CD4-positive, alpha-beta T cell (primary cell): Measurements from ENCODE around the gene RYR2. TPM values are rescaled to one million over a fixed set of nuclear protein-coding genes. Genes with fewer than 3 reads are reported as not detected.

Experiments
- ATAC-seq: fragments of 200-7000 bp; cut with Tn5 transposase; one replicate; pipeline ENCODE4 v1.10.0; 2022; ENCODE audit warnings: mild to moderate bottlenecking; ENCODE audit not compliant: poor library complexity
- CTCF ChIA-PET: fragments of 350-600 bp; sonication (Branson Sonifier 250); formaldehyde crosslinking; loops from one replicate; lab custom pipeline; 2021; ENCODE audit warnings: antibody characterized with exemption, inconsistent platforms; lab: Charles Lee
- POLR2A ChIA-PET: fragments of 350-600 bp; sonication (Branson Sonifier 250); formaldehyde crosslinking; loops from one replicate; lab custom pipeline; 2021; ENCODE audit warnings: antibody characterized with exemption, inconsistent platforms; lab: Charles Lee
- DNase-seq, 14 experiments: peaks; one replicate each; pipeline ENCODE4 v3.0.0-alpha.2; 2013 to 2020; ENCODE audit warnings: mixed read lengths in 2 of 14
- H3K27ac ChIP-seq, 2 donors: one replicate each; pipeline versions ENCODE4 v1.5.1 to v1.7.0; 2013; ENCODE audit warnings: low read length in 2 of 2, low read depth in 1 of 2, mild to moderate bottlenecking in 1 of 2
- H3K27me3 ChIP-seq, 2 experiments: 1 replicate in 1 of 2; 2 replicates in 1 of 2; pipeline versions ENCODE4 v1.6.1 to v1.7.0; 2013; ENCODE audit warnings: low read length in 2 of 2, control low read depth in 1 of 2, mild to moderate bottlenecking in 1 of 2, moderate library complexity in 1 of 2; ENCODE audit not compliant: insufficient read depth in 2 of 2, control insufficient read depth in 1 of 2
- H3K36me3 ChIP-seq: one replicate; pipeline ENCODE4 v1.6.1; 2013; ENCODE audit warnings: low read length, control low read depth; ENCODE audit not compliant: insufficient read depth
- H3K4me1 ChIP-seq: one replicate; pipeline ENCODE4 v1.6.1; 2013; ENCODE audit warnings: low read length, control low read depth; ENCODE audit not compliant: insufficient read depth
- H3K4me3 ChIP-seq: one replicate; pipeline ENCODE4 v1.5.1; 2013; ENCODE audit warnings: mild to moderate bottlenecking, low read length, moderate library complexity
- H3K9me3 ChIP-seq, 2 experiments: 1 replicate in 1 of 2; 2 replicates in 1 of 2; pipeline versions ENCODE4 v1.6.1 to v1.7.0; 2013; ENCODE audit warnings: low read length in 2 of 2, mild to moderate bottlenecking in 2 of 2, control low read depth in 1 of 2, moderate library complexity in 1 of 2; ENCODE audit not compliant: control insufficient read depth in 1 of 2, insufficient read depth in 1 of 2
- H3K27ac Mint-ChIP-seq: one replicate; pipeline ENCODE4 v1.8.0; 2020; ENCODE audit warnings: mixed read lengths
- H3K27me3 Mint-ChIP-seq: one replicate; pipeline ENCODE4 v1.8.0; 2021; ENCODE audit warnings: mixed read lengths
- H3K36me3 Mint-ChIP-seq: one replicate; pipeline ENCODE4 v1.8.0; 2021; ENCODE audit warnings: low read depth, mixed read lengths
- H3K4me1 Mint-ChIP-seq: one replicate; pipeline ENCODE4 v1.8.0; 2021; ENCODE audit warnings: low read depth, mixed read lengths
- H3K4me3 Mint-ChIP-seq: one replicate; pipeline ENCODE4 v1.8.0; 2020; ENCODE audit warnings: mild to moderate bottlenecking, mixed read lengths
- H3K9me3 Mint-ChIP-seq: one replicate; pipeline ENCODE4 v1.8.0; 2020; ENCODE audit warnings: mixed read lengths
- CTCF ChIP-seq: fragments of 200-600 bp; IDR thresholded peaks from one replicate; pipeline ENCODE4 v1.8.0; 2022; ENCODE audit warnings: antibody characterized with exemption, mild to moderate bottlenecking
- intact Hi-C, 2 experiments: fragments of 100-400 bp; cut with DNase I in 1 of 2; cut with micrococcal nuclease in 1 of 2; formaldehyde crosslinking; loops; one replicate each; pipeline versions ENCODE4 v1.15.1 to v1.9.0; 2023 to 2025; cut with DNase I, micrococcal nuclease
- total RNA-seq, 174 experiments: library from RNA in 2 of 174; stranded (reverse) in 2 of 174; gene quantifications; one replicate each; pipeline ENCODE4 v1.2.3 and lab custom pipeline; 2021 to 2026

The RYR2 gene
- total RNA-seq, 2 experiments from 2014 or later, result not detected

- H3K4me3 ChIP-seq, result no peak overlapping the region
- H3K27ac ChIP-seq, result no peak overlapping the region
- CTCF ChIA-PET, result no interaction called here
- H3K36me3 ChIP-seq, result no peaks in the 10 kb centered on the region
- intact Hi-C loops, result no loop called here
- TF ChIP-seq CTCF, result no peak
- no peak overlapping the region for H3K27ac Mint-ChIP-seq
- H3K4me1 ChIP-seq, result no peaks in the 10 kb centered on the region
- H3K36me3 Mint-ChIP-seq, result no peaks in the 10 kb centered on the region
- DNase-seq (no peak), ATAC-seq (no peak)
- peaks cover 3% of the 10 kb centered on the region for H3K9me3 Mint-ChIP-seq
- H3K27me3 Mint-ChIP-seq, result no peaks in the 10 kb centered on the region
- POLR2A ChIA-PET, result no interaction called here
- H3K9me3 ChIP-seq, result no peaks in the 10 kb centered on the region
- no peaks in the 10 kb centered on the region for H3K4me1 Mint-ChIP-seq
- H3K27me3 ChIP-seq, result no peaks in the 10 kb centered on the region
- no peak overlapping the region for H3K4me3 Mint-ChIP-seq
These were observed 670.7 kb downstream of the RYR2 start for GRCh38 chr1:237712586-237713157.

- Histone ChIP-seq H3K9me3 (peaks cover 0 to under 1% of the 10 kb centered on the region in 2 experiments), H3K36me3 (no peaks in the 10 kb centered on the region), H3K27me3 (no peaks in the 10 kb centered on the region), H3K27ac (no peak overlapping the region), H3K4me3 (no peak overlapping the region), H3K4me1 (no peaks in the 10 kb centered on the region)
- TF ChIP-seq CTCF, result no peak
- intact Hi-C loops, result no loop called here
- ATAC-seq (no peak), DNase-seq (no peak)
- no peaks in the 10 kb centered on the region for H3K4me1 Mint-ChIP-seq
- no peaks in the 10 kb centered on the region for H3K27me3 Mint-ChIP-seq
- no peak overlapping the region for H3K27ac Mint-ChIP-seq
- POLR2A ChIA-PET, result interaction anchor here (0.5 kb wide), 1 partner anchor 22 kb away, joined by 3 read pairs; no protein-coding TSS in a partner anchor
- peaks cover 3% of the 10 kb centered on the region for H3K9me3 Mint-ChIP-seq
- H3K36me3 Mint-ChIP-seq, result no peaks in the 10 kb centered on the region
- CTCF ChIA-PET, result no interaction called here
- H3K4me3 Mint-ChIP-seq, result no peak overlapping the region
These were observed 671.9 kb downstream of the RYR2 start for GRCh38 chr1:237713916-237714315.

- Histone ChIP-seq H3K27ac (no peak overlapping the region), H3K4me3 (no peak overlapping the region), H3K9me3 (peaks cover 0 to 6% of the 10 kb centered on the region in 2 experiments), H3K36me3 (no peaks in the 10 kb centered on the region), H3K27me3 (no peaks in the 10 kb centered on the region), H3K4me1 (no peaks in the 10 kb centered on the region)
- POLR2A ChIA-PET, result no interaction called here
- TF ChIP-seq CTCF, result no peak
- Mint-ChIP-seq H3K27me3 (no peaks in the 10 kb centered on the region), H3K9me3 (peaks cover 3% of the 10 kb centered on the region), H3K4me3 (no peak overlapping the region), H3K4me1 (no peaks in the 10 kb centered on the region), H3K36me3 (no peaks in the 10 kb centered on the region), H3K27ac (no peak overlapping the region)
- DNase-seq, result no peak
- CTCF ChIA-PET, result no interaction called here
- ATAC-seq, result no peak
- intact Hi-C loops, result no loop called here
These were observed 675.1 kb downstream of the RYR2 start for GRCh38 chr1:237717106-237717505.
